Measurements from ENCODE around the gene ZBTB44.

The ZBTB44 gene

GRCh38 chr11:130204703-130205095 lies 110.0 kb downstream of the ZBTB44 start:
- TF ChIP-seq PAX5 (IDR thresholded peaks at IDR 0.05; ENCODE audit: insufficient read depth, low read length, severe bottlenecking) (no peak), POLR2AphosphoS5 (IDR thresholded peaks at IDR 0.05; ENCODE audit: low read depth, low read length) (no peak), POU2F2 (IDR thresholded peaks at IDR 0.05; ENCODE audit: low read depth, low read length) (no peak), POLR2A (IDR thresholded peaks at IDR 0.05; ENCODE audit: low read depth, low read length) (no peak), TAF1 (IDR thresholded peaks at IDR 0.05; ENCODE audit: low read depth, low read length) (no peak), SPI1 (IDR thresholded peaks at IDR 0.05; ENCODE audit: low read depth, low read length) (no peak)
- FAIRE-seq (no peak), DNase-seq (ENCODE audit: insufficient read length, low spot score) (no peak)

GRCh38 chr11:130203766-130204702 lies 110.7 kb downstream of the ZBTB44 start:
- FAIRE-seq (no peak), DNase-seq (ENCODE audit: insufficient read length, low spot score) (no peak)
- TF ChIP-seq PAX5 (IDR thresholded peaks at IDR 0.05; ENCODE audit: insufficient read depth, low read length, severe bottlenecking) (no peak), TAF1 (IDR thresholded peaks at IDR 0.05; ENCODE audit: low read depth, low read length) (no peak), POLR2AphosphoS5 (IDR thresholded peaks at IDR 0.05; ENCODE audit: low read depth, low read length) (no peak), POLR2A (IDR thresholded peaks at IDR 0.05; ENCODE audit: low read depth, low read length) (no peak), SPI1 (IDR thresholded peaks at IDR 0.05; ENCODE audit: low read depth, low read length) (no peak), POU2F2 (IDR thresholded peaks at IDR 0.05; ENCODE audit: low read depth, low read length) (no peak)

- DNase-seq (ENCODE audit: insufficient read length, low spot score) (no peak), FAIRE-seq (no peak)
- TF ChIP-seq TAF1 (IDR thresholded peaks at IDR 0.05; ENCODE audit: low read depth, low read length) = no peak
Measured at GRCh38 chr11:130202818-130203689, 111.7 kb downstream of the ZBTB44 start.

- no peak for DNase-seq (ENCODE audit: insufficient read length, low spot score)
Measured at GRCh38 chr11:130202009-130202817, 112.5 kb downstream of the ZBTB44 start.

GRCh38 chr11:130201026-130201425 lies 113.7 kb downstream of the ZBTB44 start:
- TF ChIP-seq POLR2AphosphoS5 (IDR thresholded peaks at IDR 0.05; ENCODE audit: low read depth, low read length) (no peak), POU2F2 (IDR thresholded peaks at IDR 0.05; ENCODE audit: low read depth, low read length) (no peak), PAX5 (IDR thresholded peaks at IDR 0.05; ENCODE audit: insufficient read depth, low read length, severe bottlenecking) (no peak), POLR2A (IDR thresholded peaks at IDR 0.05; ENCODE audit: low read depth, low read length) (no peak), TAF1 (IDR thresholded peaks at IDR 0.05; ENCODE audit: low read depth, low read length) (no peak), SPI1 (IDR thresholded peaks at IDR 0.05; ENCODE audit: low read depth, low read length) (no peak)
- FAIRE-seq (no peak), DNase-seq (ENCODE audit: insufficient read length, low spot score) (no peak)

More at GRCh38 chr11:130202009-130202817, 112.5 kb downstream of the ZBTB44 start:
- no peak for FAIRE-seq
- TF ChIP-seq PAX5 (IDR thresholded peaks at IDR 0.05; ENCODE audit: insufficient read depth, low read length, severe bottlenecking) (no peak), TAF1 (IDR thresholded peaks at IDR 0.05; ENCODE audit: low read depth, low read length) (no peak), POLR2A (IDR thresholded peaks at IDR 0.05; ENCODE audit: low read depth, low read length) (no peak), SPI1 (IDR thresholded peaks at IDR 0.05; ENCODE audit: low read depth, low read length) (no peak), POU2F2 (IDR thresholded peaks at IDR 0.05; ENCODE audit: low read depth, low read length) (no peak), POLR2AphosphoS5 (IDR thresholded peaks at IDR 0.05; ENCODE audit: low read depth, low read length) (no peak)

- TF ChIP-seq PAX5 (IDR thresholded peaks at IDR 0.05; ENCODE audit: insufficient read depth, low read length, severe bottlenecking) = no peak
- TF ChIP-seq POLR2AphosphoS5 (IDR thresholded peaks at IDR 0.05; ENCODE audit: low read depth, low read length) = no peak
- TF ChIP-seq TAF1 (IDR thresholded peaks at IDR 0.05; ENCODE audit: low read depth, low read length) = no peak
- TF ChIP-seq POLR2A (IDR thresholded peaks at IDR 0.05; ENCODE audit: low read depth, low read length) = no peak
- FAIRE-seq = no peak
- no peak for DNase-seq (ENCODE audit: insufficient read length, low spot score)
Measured at GRCh38 chr11:130199792-130200191, 114.9 kb downstream of the ZBTB44 start.

- DNase-seq (ENCODE audit: insufficient read length, low spot score) (no peak), FAIRE-seq (no peak)
- TF ChIP-seq POU2F2 (IDR thresholded peaks at IDR 0.05; ENCODE audit: low read depth, low read length) = no peak
- TF ChIP-seq TAF1 (IDR thresholded peaks at IDR 0.05; ENCODE audit: low read depth, low read length) = no peak
- no peak for TF ChIP-seq POLR2AphosphoS5 (IDR thresholded peaks at IDR 0.05; ENCODE audit: low read depth, low read length)
- TF ChIP-seq SPI1 (IDR thresholded peaks at IDR 0.05; ENCODE audit: low read depth, low read length) = no peak
- TF ChIP-seq POLR2A (IDR thresholded peaks at IDR 0.05; ENCODE audit: low read depth, low read length) = no peak
- no peak for TF ChIP-seq PAX5 (IDR thresholded peaks at IDR 0.05; ENCODE audit: insufficient read depth, low read length, severe bottlenecking)
Measured at GRCh38 chr11:130198964-130199363, 115.8 kb downstream of the ZBTB44 start.

GRCh38 chr11:130198292-130198691 lies 116.4 kb downstream of the ZBTB44 start:
- TF ChIP-seq PAX5 (IDR thresholded peaks at IDR 0.05; ENCODE audit: insufficient read depth, low read length, severe bottlenecking) = no peak
- TF ChIP-seq TAF1 (IDR thresholded peaks at IDR 0.05; ENCODE audit: low read depth, low read length) = no peak
- TF ChIP-seq POU2F2 (IDR thresholded peaks at IDR 0.05; ENCODE audit: low read depth, low read length) = no peak
- TF ChIP-seq SPI1 (IDR thresholded peaks at IDR 0.05; ENCODE audit: low read depth, low read length) = no peak
- no peak for TF ChIP-seq POLR2AphosphoS5 (IDR thresholded peaks at IDR 0.05; ENCODE audit: low read depth, low read length)
- no peak for TF ChIP-seq POLR2A (IDR thresholded peaks at IDR 0.05; ENCODE audit: low read depth, low read length)
- no peak for DNase-seq (ENCODE audit: insufficient read length, low spot score)
- FAIRE-seq = no peak

Data from GM12891 (cell line).